Uterus (tissue), 2 donors: Measurements from ENCODE around the gene BACH2.

Source experiments
- POLR2A ChIP-seq, 2 donors: fragments of 450-650 bp; IDR thresholded peaks; one replicate each; pipeline ENCODE4 v1.6.1; 2016; ENCODE audit warnings: antibody characterized with exemption in 2 of 2, mild to moderate bottlenecking in 1 of 2, moderate library complexity in 1 of 2
- TF ChIP-seq, protein P1 (sequence below), 4 experiments: fragments of 200-600 bp in 2 of 4; fragments of 450-650 bp in 2 of 4; sonication (generic) in 2 of 4; IDR thresholded peaks; one replicate each; pipeline ENCODE4 v1.5.1; 2016 to 2019; ENCODE audit warnings: antibody characterized with exemption in 4 of 4, mild to moderate bottlenecking in 2 of 4, moderate library complexity in 1 of 4

- TF ChIP-seq, protein P1, sequence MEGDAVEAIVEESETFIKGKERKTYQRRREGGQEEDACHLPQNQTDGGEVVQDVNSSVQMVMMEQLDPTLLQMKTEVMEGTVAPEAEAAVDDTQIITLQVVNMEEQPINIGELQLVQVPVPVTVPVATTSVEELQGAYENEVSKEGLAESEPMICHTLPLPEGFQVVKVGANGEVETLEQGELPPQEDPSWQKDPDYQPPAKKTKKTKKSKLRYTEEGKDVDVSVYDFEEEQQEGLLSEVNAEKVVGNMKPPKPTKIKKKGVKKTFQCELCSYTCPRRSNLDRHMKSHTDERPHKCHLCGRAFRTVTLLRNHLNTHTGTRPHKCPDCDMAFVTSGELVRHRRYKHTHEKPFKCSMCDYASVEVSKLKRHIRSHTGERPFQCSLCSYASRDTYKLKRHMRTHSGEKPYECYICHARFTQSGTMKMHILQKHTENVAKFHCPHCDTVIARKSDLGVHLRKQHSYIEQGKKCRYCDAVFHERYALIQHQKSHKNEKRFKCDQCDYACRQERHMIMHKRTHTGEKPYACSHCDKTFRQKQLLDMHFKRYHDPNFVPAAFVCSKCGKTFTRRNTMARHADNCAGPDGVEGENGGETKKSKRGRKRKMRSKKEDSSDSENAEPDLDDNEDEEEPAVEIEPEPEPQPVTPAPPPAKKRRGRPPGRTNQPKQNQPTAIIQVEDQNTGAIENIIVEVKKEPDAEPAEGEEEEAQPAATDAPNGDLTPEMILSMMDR (IDR thresholded peaks at IDR 0.05), result no peak
- TF ChIP-seq POLR2A (IDR thresholded peaks at IDR 0.05), result no peak
Observed at GRCh38 chr6:90062667-90063066, 234.0 kb downstream of the BACH2 start.
